ENCODE data around the gene BARX1. TPM values are rescaled to one million over a fixed set of nuclear protein-coding genes. Genes with fewer than 3 reads are reported as not detected.
"Not testable (repeated sequence)": the region's sequence is repeated elsewhere in the genome, so short reads cannot be mapped to it uniquely, and the experiment has no call there.

Gene BARX1
- total RNA-seq, 1 donor = not detected

GRCh38 chr9:93952784-93953495, 2.2 kb downstream of the BARX1 start:
- DNase-seq (ENCODE audit: low read depth in 2 of 3, low spot score in 2 of 3) = no peak

- DNase-seq (ENCODE audit: low read depth in 2 of 3, low spot score in 2 of 3) = no peak
Observed at GRCh38 chr9:93952119-93952783, 2.9 kb downstream of the BARX1 start.

GRCh38 chr9:93951655-93952118, 3.5 kb downstream of the BARX1 start:
- no peak for DNase-seq (ENCODE audit: low read depth in 2 of 3, low spot score in 2 of 3)

GRCh38 chr9:93950619-93951601, 4.2 kb downstream of the BARX1 start:
- no peak for DNase-seq (ENCODE audit: low read depth in 2 of 3, low spot score in 2 of 3)

GRCh38 chr9:93949694-93950449, 5.3 kb downstream of the BARX1 start:
- no peak for DNase-seq (ENCODE audit: low read depth in 2 of 3, low spot score in 2 of 3)

- no peak for DNase-seq (ENCODE audit: low read depth in 2 of 3, low spot score in 2 of 3)
Observed at GRCh38 chr9:93949073-93949693, 6.0 kb downstream of the BARX1 start.

- no peak for DNase-seq (ENCODE audit: low read depth in 2 of 3, low spot score in 2 of 3)
Observed at GRCh38 chr9:93948441-93949072, 6.6 kb downstream of the BARX1 start.

GRCh38 chr9:93947409-93948070, 7.6 kb downstream of the BARX1 start:
- no peak for DNase-seq (ENCODE audit: low read depth in 2 of 3, low spot score in 2 of 3)

GRCh38 chr9:93946338-93946712, 8.8 kb downstream of the BARX1 start:
- DNase-seq (ENCODE audit: low read depth in 2 of 3, low spot score in 2 of 3) = no peak

- DNase-seq (ENCODE audit: low read depth in 2 of 3, low spot score in 2 of 3) = no peak
Observed at GRCh38 chr9:93945400-93946337, 9.5 kb downstream of the BARX1 start.

GRCh38 chr9:93944011-93944410, 11.1 kb downstream of the BARX1 start:
- no peak for DNase-seq (ENCODE audit: low read depth in 2 of 3, low spot score in 2 of 3)

GRCh38 chr9:93942161-93942560, 13.0 kb downstream of the BARX1 start:
- no peak for DNase-seq (ENCODE audit: low read depth in 2 of 3, low spot score in 2 of 3)

- no peak for DNase-seq (ENCODE audit: low read depth in 2 of 3, low spot score in 2 of 3)
Observed at GRCh38 chr9:93941493-93941892, 13.7 kb downstream of the BARX1 start.

GRCh38 chr9:93940951-93941350, 14.2 kb downstream of the BARX1 start:
- no peak for DNase-seq (ENCODE audit: low read depth in 2 of 3, low spot score in 2 of 3)

GRCh38 chr9:93939589-93939988, 15.6 kb downstream of the BARX1 start:
- DNase-seq (ENCODE audit: low read depth in 2 of 3, low spot score in 2 of 3) = not testable (repeated sequence)

GRCh38 chr9:93937193-93937592, 18.0 kb downstream of the BARX1 start:
- no peak for DNase-seq (ENCODE audit: low read depth in 2 of 3, low spot score in 2 of 3)

GRCh38 chr9:93931905-93932304, 23.2 kb downstream of the BARX1 start:
- DNase-seq (ENCODE audit: low read depth in 2 of 3, low spot score in 2 of 3) = no peak

GRCh38 chr9:93930070-93930469, 25.1 kb downstream of the BARX1 start:
- no peak for DNase-seq (ENCODE audit: low read depth in 2 of 3, low spot score in 2 of 3)
